ENCODE results near the gene DNAJB9.

Gene DNAJB9

GRCh38 chr7:108598153-108598552, 28.5 kb downstream of the DNAJB9 start:
- no peak overlapping the region for H3K4me3 ChIP-seq (ENCODE audit: low read depth, low read length)
- TF ChIP-seq, protein P1, sequence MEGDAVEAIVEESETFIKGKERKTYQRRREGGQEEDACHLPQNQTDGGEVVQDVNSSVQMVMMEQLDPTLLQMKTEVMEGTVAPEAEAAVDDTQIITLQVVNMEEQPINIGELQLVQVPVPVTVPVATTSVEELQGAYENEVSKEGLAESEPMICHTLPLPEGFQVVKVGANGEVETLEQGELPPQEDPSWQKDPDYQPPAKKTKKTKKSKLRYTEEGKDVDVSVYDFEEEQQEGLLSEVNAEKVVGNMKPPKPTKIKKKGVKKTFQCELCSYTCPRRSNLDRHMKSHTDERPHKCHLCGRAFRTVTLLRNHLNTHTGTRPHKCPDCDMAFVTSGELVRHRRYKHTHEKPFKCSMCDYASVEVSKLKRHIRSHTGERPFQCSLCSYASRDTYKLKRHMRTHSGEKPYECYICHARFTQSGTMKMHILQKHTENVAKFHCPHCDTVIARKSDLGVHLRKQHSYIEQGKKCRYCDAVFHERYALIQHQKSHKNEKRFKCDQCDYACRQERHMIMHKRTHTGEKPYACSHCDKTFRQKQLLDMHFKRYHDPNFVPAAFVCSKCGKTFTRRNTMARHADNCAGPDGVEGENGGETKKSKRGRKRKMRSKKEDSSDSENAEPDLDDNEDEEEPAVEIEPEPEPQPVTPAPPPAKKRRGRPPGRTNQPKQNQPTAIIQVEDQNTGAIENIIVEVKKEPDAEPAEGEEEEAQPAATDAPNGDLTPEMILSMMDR (IDR thresholded peaks at IDR 0.05; ENCODE audit: borderline replicate concordance, insufficient read depth, low read depth, low read length) = no peak

DNA sequence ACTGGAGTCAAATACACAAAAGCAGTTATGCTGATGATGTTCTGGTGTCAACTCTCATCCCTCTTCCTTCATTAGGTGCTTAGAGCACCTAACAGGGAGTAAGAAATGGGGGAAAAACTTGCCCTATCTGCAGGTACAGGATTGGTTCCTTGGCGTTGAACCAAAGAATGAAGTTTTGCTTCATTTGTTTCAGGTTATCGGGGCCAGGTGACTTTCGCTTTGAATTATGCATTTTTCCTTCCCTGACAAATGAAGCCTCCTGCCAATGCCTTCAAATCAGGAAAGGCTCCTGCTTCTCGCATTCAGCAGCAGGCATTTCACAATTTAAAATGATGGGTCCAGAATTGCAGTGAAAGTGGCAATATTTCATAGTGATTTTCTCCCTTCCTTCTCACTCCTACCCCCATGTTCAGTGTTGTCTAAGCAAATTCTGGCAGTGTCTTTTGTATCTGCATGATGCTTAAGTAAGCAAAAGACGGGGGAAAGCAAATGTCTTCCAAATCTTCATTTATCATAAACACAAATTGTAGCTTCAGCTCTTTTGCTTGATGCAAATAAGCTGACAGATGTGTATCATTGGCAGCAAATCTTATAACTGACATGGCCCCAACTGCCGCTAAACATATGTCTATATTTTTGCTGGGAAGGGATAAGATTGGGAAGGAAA, 29.4 kb downstream of the DNAJB9 start:
- H3K4me3 ChIP-seq (ENCODE audit: low read depth, low read length) = no peak overlapping the region
- TF ChIP-seq, protein P1 (IDR thresholded peaks at IDR 0.05; ENCODE audit: borderline replicate concordance, insufficient read depth, low read depth, low read length) = no peak

DNA sequence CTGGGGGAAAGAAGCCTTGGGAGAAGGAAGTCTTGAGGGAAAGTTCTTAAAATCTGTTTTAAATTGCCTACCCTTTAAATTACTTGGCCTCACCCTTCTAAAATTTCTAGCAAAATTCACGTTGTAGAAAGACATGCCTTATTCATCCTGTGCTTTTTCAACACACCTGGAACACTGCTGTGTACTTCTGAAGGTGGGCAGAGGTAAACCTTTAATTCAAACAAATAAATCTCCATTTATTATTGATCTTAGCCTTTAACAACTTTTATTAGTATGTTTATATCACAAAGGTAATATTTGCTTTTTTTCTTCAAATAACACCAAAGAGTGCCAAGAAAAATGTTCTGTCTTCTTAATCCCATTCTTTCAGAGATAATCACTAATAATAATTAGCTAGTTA, 30.7 kb downstream of the DNAJB9 start:
- no peak overlapping the region for H3K4me3 ChIP-seq (ENCODE audit: low read depth, low read length)
- TF ChIP-seq, protein P1 (IDR thresholded peaks at IDR 0.05; ENCODE audit: borderline replicate concordance, insufficient read depth, low read depth, low read length) = no peak

GRCh38 chr7:108603656-108604306, 34.1 kb downstream of the DNAJB9 start:
- H3K4me3 ChIP-seq (ENCODE audit: low read depth, low read length) = no peak overlapping the region
- TF ChIP-seq, protein P1 (IDR thresholded peaks at IDR 0.05; ENCODE audit: borderline replicate concordance, insufficient read depth, low read depth, low read length) = no peak

- no peak overlapping the region for H3K4me3 ChIP-seq (ENCODE audit: low read depth, low read length)
- TF ChIP-seq, protein P1 (IDR thresholded peaks at IDR 0.05; ENCODE audit: borderline replicate concordance, insufficient read depth, low read depth, low read length) = no peak
Measured at GRCh38 chr7:108604307-108605077, 34.8 kb downstream of the DNAJB9 start.

GRCh38 chr7:108605559-108606201, 36.0 kb downstream of the DNAJB9 start:
- TF ChIP-seq, protein P1 (IDR thresholded peaks at IDR 0.05; ENCODE audit: borderline replicate concordance, insufficient read depth, low read depth, low read length) = no peak
- no peak overlapping the region for H3K4me3 ChIP-seq (ENCODE audit: low read depth, low read length)

Measured in GM12875 (cell line).